ENCODE data around the gene DDX19B.
A peak's percentile ranks its signal among the peaks of the same experiment; 100 is the strongest.
"Not testable (repeated sequence)": the region's sequence is repeated elsewhere in the genome, so short reads cannot be mapped to it uniquely, and the experiment has no call there.

DDX19B gene

DNA sequence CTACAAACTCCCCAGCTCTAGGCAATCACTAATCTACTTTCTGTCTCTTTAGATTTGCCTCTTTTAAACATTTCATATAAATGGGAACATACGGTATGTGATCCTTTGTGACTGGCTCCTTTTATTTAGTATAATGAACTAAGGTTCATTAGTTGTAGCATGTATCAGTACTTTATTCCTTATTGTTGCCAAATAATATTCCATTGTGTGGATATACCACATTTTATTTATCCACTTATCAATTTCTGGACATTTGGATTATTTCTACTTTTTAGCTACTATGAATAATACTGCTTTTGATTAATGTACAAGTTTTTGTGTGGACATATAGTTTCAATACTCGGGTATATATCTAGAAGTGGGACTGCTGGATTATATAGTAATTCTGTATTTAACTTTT is 7.9 kb downstream of the DDX19B start:
- no peaks in the 10 kb centered on the region for H3K27me3 Mint-ChIP-seq
- H3K4me3 Mint-ChIP-seq: no peak overlapping the region
- peaks cover 14% of the 10 kb centered on the region for H3K36me3 Mint-ChIP-seq
- ATAC-seq: no peak
- no peaks in the 10 kb centered on the region for H3K9me3 Mint-ChIP-seq
- H3K4me1 Mint-ChIP-seq: peaks cover 35% of the 10 kb centered on the region
- H3K27ac Mint-ChIP-seq: no peak overlapping the region

DNA sequence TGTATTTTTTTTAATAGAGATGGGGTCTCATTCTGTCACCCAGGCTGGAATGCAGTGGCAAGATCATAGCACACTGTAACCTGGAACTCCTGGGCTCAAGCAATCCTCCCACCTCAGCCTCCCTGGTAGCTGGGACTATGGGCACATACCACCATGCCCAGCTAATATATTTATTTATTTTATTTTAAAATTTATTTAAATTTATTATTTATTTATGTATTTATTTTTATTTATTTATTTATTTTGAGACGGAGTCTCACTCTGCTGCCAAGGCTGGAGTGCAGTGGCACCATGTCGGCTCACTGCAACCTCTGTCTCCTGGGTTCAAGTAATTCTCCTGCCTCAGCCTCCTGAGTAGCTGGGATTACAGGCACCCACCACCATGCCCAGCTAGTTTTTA is 8.7 kb downstream of the DDX19B start:
- peaks cover 27% of the 10 kb centered on the region for H3K4me1 Mint-ChIP-seq
- H3K4me3 Mint-ChIP-seq, H3K9me3 Mint-ChIP-seq, H3K27me3 Mint-ChIP-seq, H3K36me3 Mint-ChIP-seq, ATAC-seq, H3K27ac Mint-ChIP-seq: not testable (repeated sequence)

DNA sequence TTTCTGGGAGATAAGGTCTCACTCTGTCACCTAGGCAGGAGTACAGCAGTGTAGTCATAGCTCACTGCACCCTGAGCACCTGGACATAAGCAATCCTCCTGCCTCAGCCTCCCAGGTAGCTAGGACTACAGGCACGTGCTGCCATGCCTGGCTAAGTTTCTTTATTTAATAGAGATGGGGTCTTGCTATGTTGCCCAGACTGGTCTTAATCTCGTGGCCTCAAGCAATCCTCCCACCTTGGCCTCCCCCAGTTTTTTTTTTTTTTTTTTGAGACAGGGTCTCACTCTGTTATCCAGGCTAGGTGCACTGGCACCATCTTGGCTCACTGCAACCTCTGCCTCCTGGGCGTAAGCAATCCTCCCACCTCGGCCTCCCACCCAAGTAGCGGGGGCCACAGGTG is 21.1 kb downstream of the DDX19B start:
- no peak for ATAC-seq
- Mint-ChIP-seq H3K27ac (no peak overlapping the region), H3K36me3 (peaks cover 26% of the 10 kb centered on the region), H3K27me3 (no peaks in the 10 kb centered on the region), H3K4me3 (no peak overlapping the region), H3K9me3 (no peaks in the 10 kb centered on the region), H3K4me1 (no peaks in the 10 kb centered on the region)

DNA sequence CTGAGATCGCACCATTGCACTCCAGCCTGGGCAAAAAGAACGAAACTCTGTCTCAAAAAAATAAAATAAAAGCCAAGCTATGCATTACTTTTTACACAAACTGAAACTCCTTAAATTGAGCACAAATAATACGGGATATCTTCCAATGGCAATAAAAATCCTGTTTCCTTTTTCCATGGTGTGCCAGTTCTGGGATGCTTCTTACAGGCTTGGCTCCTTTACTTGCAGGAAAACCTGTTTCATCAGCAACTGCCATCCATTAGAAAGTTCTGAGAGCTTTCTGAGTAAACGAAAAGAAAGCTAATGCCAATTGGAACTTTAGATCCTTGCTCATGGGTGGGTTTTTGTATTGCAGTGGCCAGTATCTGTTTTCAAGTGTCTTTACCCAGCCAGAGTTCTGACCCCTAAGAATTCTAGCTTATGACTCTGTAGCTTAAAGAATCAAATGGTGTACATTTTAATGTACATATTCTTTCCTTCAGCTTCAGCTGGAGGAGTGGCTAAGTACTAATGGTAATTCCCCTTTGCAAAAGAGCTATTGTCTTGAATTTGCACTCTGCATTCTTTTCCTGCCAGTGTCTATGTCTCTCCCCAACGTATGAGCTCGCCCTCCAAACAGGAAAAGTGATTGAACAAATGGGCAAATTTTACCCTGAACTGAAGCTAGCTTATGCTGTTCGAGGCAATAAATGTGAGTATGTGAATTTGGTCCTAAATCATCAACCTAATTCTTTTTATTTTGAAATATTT is 26.2 kb downstream of the DDX19B start:
- ATAC-seq: no peak
- Mint-ChIP-seq H3K27ac (no peak overlapping the region), H3K27me3 (no peaks in the 10 kb centered on the region), H3K36me3 (peaks cover 30% of the 10 kb centered on the region), H3K4me3 (no peak overlapping the region), H3K9me3 (no peaks in the 10 kb centered on the region), H3K4me1 (no peaks in the 10 kb centered on the region)

DNA sequence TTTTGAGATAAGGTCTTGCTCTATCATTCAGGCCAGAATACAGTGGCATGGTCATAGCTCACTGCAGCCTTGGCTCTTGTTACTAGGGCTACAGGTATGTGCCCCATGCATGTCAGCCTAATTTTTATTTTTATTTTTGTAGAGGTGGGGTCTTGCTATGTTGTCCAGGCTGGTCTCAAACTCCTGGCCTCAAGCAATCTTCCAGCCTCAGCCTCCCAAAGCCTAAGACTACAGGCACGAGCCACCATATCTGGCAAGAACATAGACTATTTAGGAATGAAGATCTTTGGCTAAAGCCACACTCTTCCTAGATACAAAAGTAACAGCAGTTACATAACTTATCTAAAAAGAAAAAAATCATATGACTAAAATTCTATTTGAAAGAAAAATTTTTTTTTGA is 32.1 kb downstream of the DDX19B start:
- Mint-ChIP-seq H3K27me3 (no peaks in the 10 kb centered on the region), H3K9me3 (no peaks in the 10 kb centered on the region), H3K4me1 (no peaks in the 10 kb centered on the region), H3K36me3 (peaks cover 39% of the 10 kb centered on the region), H3K27ac (no peak overlapping the region), H3K4me3 (no peak overlapping the region)
- ATAC-seq: no peak

DNA sequence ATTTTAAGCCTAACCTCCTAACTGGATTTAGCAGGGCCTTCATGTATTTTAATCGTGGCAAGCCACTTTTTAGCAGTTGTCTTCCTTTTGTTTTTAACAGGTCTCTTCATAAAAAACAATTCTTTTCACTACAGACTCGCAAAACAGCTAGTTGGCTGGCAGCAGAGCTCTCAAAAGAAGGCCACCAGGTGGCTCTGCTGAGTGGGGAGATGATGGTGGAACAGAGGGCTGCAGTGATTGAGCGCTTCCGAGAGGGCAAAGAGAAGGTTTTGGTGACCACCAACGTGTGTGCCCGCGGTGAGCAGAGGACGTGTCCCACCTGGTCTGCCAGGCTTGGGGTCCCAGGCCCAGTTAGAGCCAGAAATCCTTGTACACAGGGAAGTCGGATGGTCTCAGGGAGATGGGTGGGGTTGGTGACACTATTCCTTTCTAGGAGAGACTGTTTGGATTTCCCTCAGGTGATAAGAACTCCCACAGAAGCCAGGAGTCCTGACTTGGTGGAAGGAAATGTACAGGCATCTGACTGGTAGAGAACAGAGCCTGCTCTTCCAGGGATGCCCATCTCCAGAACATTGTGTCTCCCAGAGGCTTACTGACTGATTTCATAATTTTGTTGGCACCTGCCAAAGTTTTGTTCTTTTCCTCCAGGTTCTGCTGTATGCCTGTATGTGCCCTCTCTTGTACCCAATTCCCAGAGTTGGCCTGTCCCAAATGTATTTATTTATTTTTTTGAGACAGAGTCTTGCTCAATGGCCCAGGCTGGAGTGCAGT is 32.8 kb downstream of the DDX19B start:
- ATAC-seq: no peak
- H3K4me1 Mint-ChIP-seq: no peaks in the 10 kb centered on the region
- H3K27me3 Mint-ChIP-seq: no peaks in the 10 kb centered on the region
- peaks cover 37% of the 10 kb centered on the region for H3K36me3 Mint-ChIP-seq
- H3K27ac Mint-ChIP-seq: peak overlapping the region; percentile 34
- no peaks in the 10 kb centered on the region for H3K9me3 Mint-ChIP-seq
- no peak overlapping the region for H3K4me3 Mint-ChIP-seq

DNA sequence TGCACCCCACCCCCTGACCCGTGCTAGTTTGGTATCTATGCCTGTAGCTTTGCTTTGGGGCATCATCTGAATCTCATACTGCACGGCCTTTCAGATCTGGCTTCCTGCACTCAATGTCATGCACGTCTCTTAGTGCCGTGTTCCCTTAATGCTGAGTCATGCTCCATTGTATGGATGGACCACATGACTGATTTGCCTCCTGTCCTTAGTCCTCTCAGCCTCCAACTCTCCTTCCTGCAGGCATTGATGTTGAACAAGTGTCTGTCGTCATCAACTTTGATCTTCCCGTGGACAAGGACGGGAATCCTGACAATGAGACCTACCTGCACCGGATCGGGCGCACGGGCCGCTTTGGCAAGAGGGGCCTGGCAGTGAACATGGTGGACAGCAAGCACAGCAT is 33.7 kb downstream of the DDX19B start:
- H3K4me3 Mint-ChIP-seq, ATAC-seq, H3K9me3 Mint-ChIP-seq, H3K4me1 Mint-ChIP-seq, H3K27me3 Mint-ChIP-seq: not testable (repeated sequence)
- H3K36me3 Mint-ChIP-seq: peaks cover 37% of the 10 kb centered on the region
- peak overlapping the region; percentile 34 for H3K27ac Mint-ChIP-seq

DNA sequence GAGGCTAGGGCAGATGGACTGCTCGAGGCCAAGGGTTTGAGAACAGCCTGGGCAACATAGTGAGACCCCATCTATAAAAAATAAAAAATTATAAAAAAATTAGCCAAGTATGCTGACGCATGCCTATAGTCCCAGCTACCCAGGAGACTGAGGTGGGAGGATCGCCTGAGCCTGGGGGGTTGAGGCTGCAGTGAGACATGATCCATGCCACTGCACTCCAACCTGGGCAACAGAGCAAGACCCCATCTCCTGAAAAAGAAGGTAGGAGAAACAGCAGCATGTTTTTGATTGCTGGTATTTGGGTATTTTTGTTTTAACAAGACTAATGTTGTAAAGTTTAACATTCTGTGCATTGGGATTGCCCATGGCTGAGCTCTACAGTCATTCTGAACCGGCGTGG is 38.8 kb downstream of the DDX19B start:
- no peak overlapping the region for H3K4me3 Mint-ChIP-seq
- H3K27me3 Mint-ChIP-seq: no peaks in the 10 kb centered on the region
- no peak for ATAC-seq
- H3K4me1 Mint-ChIP-seq: no peaks in the 10 kb centered on the region
- no peak overlapping the region for H3K27ac Mint-ChIP-seq
- H3K9me3 Mint-ChIP-seq: no peaks in the 10 kb centered on the region
- H3K36me3 Mint-ChIP-seq: peaks cover 29% of the 10 kb centered on the region

DNA sequence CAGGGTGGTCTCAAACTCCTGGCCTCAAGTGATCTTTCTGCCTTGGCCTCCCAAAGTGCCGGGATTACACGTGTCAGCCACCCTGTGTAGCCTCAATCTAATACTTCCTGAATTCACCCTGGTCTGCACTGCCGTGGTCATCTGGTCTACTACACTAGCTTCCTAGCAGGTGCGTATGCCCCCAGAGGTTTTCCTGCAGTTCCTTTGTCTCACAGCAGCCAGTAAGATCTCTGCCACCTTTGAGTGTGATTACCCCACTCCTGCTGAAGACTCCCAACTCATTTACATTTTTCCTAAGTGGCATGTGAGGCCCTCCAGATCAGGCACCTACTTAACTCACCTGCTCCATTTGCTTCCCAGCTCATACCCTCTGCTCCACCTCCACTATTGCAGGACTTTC is 42.6 kb downstream of the DDX19B start:
- peaks cover 7% of the 10 kb centered on the region for H3K4me1 Mint-ChIP-seq

DNA sequence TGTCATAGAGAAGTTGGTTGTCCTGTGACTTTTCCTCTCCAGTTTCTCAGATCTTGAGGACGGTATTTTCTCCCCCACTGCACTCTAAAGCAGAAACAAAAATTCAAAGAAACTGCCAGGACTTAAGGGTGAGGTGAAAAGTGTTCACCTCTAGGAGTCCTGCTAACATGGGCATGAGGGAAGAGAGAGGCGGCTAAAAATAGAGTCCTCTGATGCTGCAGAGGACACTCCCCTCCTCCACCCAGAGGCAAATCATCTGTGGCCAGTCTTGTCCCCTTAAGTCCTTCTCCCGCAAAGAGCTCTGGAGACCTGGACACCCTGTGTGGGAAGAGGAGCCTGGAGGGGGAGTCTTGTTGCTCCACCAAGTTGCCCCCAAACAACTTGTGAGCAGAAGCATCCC is 43.0 kb downstream of the DDX19B start:
- Mint-ChIP-seq H3K9me3 (no peaks in the 10 kb centered on the region), H3K27me3 (no peaks in the 10 kb centered on the region), H3K4me3 (no peak overlapping the region), H3K4me1 (peaks cover 10% of the 10 kb centered on the region), H3K27ac (no peak overlapping the region), H3K36me3 (peaks cover 5% of the 10 kb centered on the region)
- no peak for ATAC-seq

More for the DNA sequence above, 42.6 kb downstream of the DDX19B start:
- Mint-ChIP-seq H3K27me3 (no peaks in the 10 kb centered on the region), H3K36me3 (peaks cover 5% of the 10 kb centered on the region), H3K27ac (no peak overlapping the region), H3K9me3 (no peaks in the 10 kb centered on the region), H3K4me3 (no peak overlapping the region)
- ATAC-seq: no peak

DNA sequence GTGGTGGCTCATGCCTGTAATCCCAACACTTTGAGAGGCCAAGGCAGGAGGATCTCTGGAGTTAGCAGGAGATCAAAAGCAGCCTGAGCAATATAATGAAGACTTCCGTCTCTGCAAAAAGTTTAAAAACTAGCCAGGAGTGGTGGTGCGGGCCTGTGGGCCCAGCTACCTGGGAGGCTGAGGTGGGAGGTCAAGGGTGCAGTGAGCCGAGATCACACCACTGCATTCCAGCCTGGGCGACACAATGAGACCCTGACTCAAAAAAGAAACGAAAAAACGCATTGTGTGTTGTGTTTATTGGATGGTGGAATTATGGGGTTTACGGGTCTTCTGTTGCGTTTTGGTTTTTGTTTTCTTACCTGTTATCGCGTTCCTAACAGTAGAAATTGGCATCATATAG is 46.9 kb downstream of the DDX19B start:
- Mint-ChIP-seq H3K9me3 (no peaks in the 10 kb centered on the region), H3K4me1 (peaks cover 23% of the 10 kb centered on the region), H3K36me3 (peaks cover 6% of the 10 kb centered on the region), H3K4me3 (peak overlapping the region; percentile 98), H3K27me3 (no peaks in the 10 kb centered on the region), H3K27ac (peak overlapping the region; percentile 96)
- no peak for ATAC-seq

DNA sequence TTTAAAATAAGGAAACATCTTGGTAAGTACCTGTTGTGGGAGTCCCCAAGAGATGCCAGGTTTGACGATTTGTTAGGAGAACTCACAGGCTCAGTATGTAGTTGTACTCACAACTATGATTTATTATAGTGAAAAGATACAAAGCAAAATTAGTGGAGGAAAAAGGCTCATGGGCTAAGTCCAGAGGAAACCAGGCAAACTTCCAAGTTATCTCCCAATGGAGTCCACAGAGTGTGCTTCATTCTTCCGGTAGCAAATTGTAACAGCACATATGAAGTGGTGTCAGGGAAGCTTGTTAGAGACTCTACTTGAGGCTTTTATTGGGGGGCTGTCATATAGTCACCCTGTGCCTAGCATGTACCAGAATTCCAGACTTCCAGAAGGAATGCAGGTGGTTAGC is 50.0 kb downstream of the DDX19B start:
- H3K27me3 Mint-ChIP-seq: no peaks in the 10 kb centered on the region
- no peak overlapping the region for H3K27ac Mint-ChIP-seq
- no peaks in the 10 kb centered on the region for H3K9me3 Mint-ChIP-seq
- no peak overlapping the region for H3K4me3 Mint-ChIP-seq
- peaks cover 23% of the 10 kb centered on the region for H3K4me1 Mint-ChIP-seq
- peaks cover 12% of the 10 kb centered on the region for H3K36me3 Mint-ChIP-seq
- ATAC-seq: no peak

DNA sequence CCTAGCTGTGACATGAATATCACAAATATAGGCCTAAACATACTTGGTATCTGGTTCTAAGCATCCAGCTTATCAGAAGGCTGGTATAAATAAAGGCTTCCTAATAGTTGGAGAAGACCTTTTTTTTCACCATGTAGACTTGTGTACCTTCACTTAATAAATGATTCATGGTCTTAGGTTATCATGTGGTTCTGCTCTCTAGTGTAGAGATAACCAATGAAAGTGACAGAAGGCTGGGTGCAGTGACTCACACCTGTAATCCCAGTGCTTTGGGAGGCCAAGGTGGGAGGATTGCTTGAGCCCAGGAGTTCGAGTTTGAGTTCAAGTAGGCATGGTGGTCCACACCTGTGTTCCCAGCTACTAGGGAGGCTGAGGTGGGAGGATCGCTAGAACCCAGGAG is 50.8 kb downstream of the DDX19B start:
- Mint-ChIP-seq H3K36me3 (peaks cover 16% of the 10 kb centered on the region), H3K4me1 (peaks cover 23% of the 10 kb centered on the region), H3K4me3 (no peak overlapping the region), H3K27ac (no peak overlapping the region), H3K27me3 (no peaks in the 10 kb centered on the region), H3K9me3 (no peaks in the 10 kb centered on the region)
- ATAC-seq: no peak

DNA sequence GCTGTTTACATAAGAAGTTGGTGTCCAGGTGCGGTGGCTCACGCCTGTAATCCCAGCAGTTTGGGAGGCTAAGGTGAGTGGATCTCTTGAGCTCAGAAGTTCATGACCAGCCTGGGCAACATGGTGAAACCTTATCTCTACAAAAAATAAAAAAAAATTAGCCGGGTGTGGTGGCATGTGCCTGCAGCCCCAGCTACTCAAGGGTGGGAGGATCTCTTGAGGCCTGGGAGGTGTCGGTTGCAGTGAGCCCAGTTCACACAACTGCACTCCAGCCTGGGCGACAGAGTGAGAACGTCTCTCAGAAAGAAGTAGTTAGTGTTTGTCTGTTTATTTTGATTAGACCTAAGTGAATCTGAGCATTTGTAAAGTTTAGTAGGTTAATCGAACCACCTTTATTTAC is 60.6 kb downstream of the DDX19B start:
- Mint-ChIP-seq H3K4me1 (no peaks in the 10 kb centered on the region), H3K27me3 (no peaks in the 10 kb centered on the region), H3K36me3 (peaks cover 21% of the 10 kb centered on the region), H3K27ac (no peak overlapping the region), H3K4me3 (no peak overlapping the region), H3K9me3 (no peaks in the 10 kb centered on the region)
- ATAC-seq: no peak

DNA sequence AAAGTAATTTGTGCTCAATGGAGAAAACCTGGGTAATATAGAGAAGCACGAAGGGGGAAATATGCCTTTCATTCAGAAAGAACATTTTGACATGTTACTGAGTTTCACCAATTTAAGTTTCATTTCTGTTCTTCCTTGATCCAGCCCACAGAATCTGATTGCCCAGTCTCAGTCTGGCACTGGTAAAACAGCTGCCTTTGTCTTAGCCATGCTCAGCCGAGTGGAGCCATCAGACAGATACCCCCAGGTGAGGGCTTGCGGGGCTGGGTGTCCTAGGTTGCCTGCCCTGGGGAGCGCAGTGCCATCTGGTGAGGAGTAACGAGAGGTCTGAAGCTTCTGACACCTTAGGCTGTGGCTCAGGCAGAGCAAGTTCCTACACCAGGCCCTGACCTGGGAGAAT is 65.4 kb downstream of the DDX19B start:
- H3K27me3 Mint-ChIP-seq: no peaks in the 10 kb centered on the region
- H3K4me3 Mint-ChIP-seq: no peak overlapping the region
- H3K4me1 Mint-ChIP-seq: no peaks in the 10 kb centered on the region
- no peak overlapping the region for H3K27ac Mint-ChIP-seq
- no peaks in the 10 kb centered on the region for H3K9me3 Mint-ChIP-seq
- H3K36me3 Mint-ChIP-seq: peaks cover 14% of the 10 kb centered on the region
- ATAC-seq: no peak

DNA sequence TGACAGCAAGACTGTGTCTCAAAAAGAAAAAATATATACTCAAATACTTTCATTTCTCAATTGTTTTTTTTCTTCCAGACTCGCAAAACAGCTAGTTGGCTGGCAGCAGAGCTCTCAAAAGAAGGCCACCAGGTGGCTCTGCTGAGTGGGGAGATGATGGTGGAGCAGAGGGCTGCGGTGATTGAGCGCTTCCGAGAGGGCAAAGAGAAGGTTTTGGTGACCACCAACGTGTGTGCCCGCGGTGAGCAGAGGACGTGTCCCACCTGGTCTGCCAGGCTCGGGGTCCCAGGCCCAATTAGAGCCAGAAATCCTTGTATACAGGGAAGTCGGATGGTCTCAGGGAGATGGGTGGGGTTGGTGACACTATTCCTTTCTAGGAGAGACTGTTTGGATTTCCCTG is 71.2 kb downstream of the DDX19B start:
- ATAC-seq: peak; percentile 60
- not testable (repeated sequence) for H3K27me3 Mint-ChIP-seq, H3K27ac Mint-ChIP-seq, H3K4me3 Mint-ChIP-seq, H3K9me3 Mint-ChIP-seq, H3K4me1 Mint-ChIP-seq
- peaks cover 60% of the 10 kb centered on the region for H3K36me3 Mint-ChIP-seq
